RKO (cell line): ENCODE measurements around the gene TRMT2B.
"Not testable (repeated sequence)": the region's sequence is repeated elsewhere in the genome, so short reads cannot be mapped to it uniquely, and the experiment has no call there.

ENCODE experiments used
- DNase-seq: peaks from one replicate; pipeline ENCODE4 v3.0.0-alpha.2; 2016; ENCODE audit warnings: low spot score

TRMT2B gene, protein sequence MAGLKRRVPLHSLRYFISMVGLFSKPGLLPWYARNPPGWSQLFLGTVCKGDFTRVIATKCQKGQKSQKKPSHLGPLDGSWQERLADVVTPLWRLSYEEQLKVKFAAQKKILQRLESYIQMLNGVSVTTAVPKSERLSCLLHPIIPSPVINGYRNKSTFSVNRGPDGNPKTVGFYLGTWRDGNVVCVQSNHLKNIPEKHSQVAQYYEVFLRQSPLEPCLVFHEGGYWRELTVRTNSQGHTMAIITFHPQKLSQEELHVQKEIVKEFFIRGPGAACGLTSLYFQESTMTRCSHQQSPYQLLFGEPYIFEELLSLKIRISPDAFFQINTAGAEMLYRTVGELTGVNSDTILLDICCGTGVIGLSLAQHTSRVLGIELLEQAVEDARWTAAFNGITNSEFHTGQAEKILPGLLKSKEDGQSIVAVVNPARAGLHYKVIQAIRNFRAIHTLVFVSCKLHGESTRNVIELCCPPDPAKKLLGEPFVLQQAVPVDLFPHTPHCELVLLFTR

DNA sequence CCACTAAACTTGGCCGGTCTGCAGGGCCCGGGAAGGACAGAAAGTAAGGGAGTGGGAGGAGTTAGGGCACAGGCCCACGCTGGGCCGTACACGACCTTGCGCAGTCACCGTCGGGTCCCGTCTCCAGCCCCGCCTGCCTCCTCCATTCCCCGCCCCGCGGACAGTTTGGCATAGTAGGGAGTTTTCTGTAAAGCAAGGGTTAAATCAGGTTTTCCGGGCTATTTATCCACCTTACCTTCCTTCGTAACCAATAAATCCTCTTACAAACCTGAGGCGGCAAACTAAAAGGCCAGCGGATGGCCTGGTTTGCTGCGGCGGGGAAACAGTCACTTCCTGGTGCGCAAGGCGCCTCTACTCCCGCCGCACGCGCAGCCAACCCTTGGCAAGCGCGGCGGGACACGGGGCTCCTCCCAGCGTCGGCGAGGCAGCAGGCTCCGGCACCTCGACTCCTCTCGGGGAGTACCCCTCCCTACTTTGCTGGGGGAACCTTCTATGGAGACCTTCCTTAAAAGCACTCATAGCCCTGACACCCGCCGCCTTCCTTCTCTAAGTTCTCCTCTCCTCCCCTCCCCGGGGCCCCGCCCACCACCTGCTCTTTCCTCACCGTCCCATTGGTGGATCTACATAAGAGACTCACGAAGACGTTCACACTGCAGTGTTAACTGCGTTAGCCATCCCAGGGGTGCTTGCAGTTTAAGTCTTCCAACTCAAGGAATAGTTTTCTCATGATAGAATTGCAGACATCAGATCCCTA, at the start of gene TRMT2B:
TSS of gene TRMT2B (minus strand) at position 563 of the 754 bp plus-strand sequence. CDS start 9,822 bp downstream, outside the sequence.
- peak; percentile 82 for DNase-seq

DNA sequence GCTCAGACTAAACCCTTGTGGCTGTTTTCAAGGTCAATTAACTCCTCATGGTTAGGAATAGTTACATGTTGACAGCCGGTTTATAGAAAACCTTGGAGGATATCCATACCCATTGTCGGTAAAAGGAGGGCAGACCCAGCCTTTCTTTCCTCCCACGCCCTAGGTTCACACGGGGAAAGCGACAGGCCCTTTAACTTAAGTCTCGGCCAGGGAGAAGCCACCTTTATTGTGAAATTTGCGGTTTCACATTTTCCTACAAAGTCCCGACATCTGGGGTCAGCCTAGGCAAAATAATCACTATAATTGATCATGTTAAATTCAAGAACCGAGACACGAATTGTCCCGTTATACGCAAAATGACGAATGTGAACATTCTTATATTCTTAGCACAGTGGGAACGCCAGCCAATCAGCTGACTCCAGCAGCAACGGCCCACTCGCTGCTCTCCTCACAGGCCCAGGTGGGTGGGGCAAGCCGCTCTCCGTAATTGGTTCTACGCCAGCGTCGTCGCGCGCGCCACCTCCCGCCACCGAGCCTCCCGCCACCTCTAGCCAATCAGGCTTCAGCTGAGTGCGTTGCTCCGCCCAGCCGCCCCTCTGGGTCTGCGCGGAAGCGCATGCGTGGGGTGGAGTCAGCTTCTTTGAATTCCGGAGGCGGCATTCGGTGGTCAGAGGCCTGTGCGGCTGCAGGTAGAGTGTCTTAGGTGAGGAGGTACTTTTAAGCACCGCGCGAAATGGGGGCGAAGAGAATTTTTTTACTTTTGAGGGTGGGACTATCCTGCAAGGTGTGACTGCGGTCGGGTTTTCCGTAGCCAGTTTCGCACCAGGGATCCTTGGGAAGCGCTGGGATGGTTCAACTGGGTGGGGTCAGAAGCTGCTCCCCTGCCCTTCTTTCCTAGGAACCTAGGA, 45.9 kb upstream of the TRMT2B start, which contains the start of gene CENPI:
TSS of gene CENPI (plus strand) at position 659 of the 908 bp plus-strand sequence. CDS start 2,867 bp downstream, outside the sequence.
- peak; percentile 91 for DNase-seq

DNA sequence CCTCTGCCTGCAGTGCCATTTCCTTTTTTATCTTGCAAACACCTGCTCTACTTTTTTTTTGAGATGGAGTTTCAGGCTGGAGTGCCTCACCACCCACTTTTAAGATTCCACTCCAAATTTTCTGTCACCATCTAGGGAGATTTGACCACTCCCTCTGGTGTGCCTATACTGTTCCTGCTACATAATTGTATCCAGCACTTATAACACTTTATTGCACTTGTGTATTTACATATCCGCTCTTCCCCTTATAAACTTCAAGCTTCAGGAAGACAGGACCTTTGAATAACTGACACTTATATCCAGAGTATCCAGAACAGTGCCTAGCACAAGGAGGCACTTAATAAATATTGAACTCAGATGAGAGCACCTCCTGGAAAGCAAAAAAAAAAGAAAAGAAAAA, 39.9 kb upstream of the TRMT2B start:
- DNase-seq, result no peak

DNA sequence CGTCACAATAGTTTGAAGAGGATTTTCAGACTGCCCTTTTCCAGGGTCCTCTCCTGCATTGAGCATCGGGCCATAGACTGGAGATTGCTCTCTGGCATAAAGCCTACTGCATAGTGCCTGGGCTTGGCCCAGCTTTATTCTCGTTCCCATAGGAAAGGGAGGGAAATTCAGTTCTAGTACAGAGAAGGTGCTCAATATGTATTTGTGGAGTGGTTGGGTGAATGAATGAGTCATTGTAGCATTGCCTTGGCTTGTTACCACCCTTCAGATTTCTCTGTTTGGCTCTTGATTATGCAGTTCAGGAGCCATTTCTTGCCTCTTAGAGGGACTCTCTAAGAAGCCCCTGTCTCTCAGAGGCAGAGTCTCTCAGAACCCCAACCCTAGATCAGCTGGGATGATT, 29.3 kb upstream of the TRMT2B start:
- no peak for DNase-seq

DNA sequence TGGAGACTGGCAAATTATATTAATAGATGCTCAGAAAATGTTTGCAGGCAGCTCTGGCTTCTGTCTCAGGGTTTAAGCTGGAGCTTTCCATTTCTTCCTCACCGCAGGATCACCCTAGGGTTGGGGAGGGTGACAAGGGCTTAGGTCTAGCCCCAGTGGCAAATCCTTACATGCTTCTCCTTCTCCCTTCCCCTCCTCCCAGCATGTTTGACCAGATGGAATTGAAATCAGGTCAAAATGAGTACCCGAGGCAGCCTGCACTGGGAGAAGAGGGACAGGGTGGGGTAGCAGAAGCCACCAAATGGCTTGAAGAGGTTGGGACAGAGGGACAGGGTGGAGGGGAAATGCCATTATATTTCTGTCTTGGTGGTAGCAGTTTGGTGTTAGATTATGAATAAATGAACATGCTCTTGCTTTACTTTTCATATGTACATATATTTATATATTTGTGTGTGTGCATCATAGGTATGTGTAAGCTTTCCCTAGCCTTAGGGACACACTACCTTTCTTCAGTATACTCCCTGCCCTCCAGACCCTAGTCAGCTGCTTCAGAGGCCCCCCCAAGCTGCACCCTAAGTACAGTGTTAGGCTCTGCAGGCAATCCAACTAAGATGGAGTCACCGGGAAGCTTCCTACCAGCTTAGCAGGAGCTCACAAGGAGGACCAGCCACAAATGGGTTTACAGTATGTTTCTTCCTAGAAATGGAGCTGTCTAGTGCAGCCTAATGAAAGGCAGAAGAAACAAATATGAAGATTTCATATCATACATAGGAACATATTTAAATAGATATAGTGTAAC, 28.6 kb upstream of the TRMT2B start:
- DNase-seq, result no peak

DNA sequence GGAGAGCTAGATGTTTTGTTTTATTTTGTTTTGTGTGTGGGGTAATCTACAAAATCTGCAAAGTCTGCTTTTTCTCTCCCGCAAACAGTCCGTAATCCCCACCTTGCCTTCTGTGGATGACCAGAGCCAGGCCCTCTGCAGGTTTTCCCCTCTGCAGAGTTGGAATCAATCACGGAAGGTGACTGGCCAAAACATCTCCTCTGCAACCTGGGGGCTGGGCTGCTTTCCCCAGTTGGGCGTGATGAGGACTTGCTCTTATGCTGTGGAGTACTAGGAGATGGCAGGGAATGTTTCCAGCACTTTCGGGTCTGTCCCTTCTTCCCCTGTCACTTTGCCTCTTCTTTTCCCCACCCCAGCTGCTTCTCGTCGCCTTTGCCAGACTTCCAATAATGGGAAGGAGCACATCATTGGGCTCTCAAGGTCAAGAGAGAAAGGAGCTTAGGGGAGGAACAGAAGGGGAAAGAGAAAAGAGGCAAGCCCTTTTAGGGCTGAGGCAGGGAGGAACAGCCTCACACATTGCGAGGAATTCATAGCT, 27.9 kb upstream of the TRMT2B start:
- DNase-seq, result no peak

DNA sequence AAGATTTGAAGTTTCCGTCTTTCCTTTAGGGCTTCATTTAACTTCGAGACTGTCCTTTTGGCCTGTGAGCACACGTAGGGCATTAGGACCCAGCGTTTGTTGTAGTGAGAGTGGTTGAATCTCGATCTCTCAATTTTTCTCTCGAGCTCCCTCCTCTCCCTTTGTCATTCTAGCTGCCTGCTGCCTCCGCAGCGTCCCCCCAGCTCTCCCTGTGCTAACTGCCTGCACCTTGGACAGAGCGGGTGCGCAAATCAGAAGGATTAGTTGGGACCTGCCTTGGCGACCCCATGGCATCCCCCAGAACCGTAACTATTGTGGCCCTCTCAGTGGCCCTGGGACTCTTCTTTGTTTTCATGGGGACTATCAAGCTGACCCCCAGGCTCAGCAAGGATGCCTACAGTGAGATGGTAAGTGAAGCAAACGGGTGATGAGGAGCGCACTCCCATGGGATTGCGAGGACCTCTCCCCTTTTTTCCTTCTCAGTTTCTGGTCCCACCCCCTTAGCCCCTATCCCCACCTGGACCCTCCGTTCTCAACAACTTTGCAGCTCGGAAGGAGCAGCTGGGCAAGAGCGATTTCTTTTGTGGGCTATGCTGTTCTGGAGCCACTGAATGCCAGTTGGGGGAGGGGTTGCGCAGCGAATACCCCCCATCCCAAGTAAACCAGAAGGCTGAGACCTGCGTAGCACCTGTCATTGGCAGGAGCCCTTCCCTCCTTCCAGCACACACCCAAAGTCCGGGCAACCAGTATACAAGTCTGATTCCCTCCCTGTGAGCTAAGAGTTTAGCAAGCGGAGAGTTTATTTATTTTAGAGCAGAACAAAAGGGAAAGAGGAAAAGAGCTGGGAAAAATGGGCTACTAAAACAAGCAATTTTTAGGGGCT, 27.0 kb upstream of the TRMT2B start, which contains the start of gene TMEM35A:
TSS of gene TMEM35A (plus strand) at position 164 of the 883 bp plus-strand sequence. CDS start at position 288, 124 bp downstream.
- no peak for DNase-seq

DNA sequence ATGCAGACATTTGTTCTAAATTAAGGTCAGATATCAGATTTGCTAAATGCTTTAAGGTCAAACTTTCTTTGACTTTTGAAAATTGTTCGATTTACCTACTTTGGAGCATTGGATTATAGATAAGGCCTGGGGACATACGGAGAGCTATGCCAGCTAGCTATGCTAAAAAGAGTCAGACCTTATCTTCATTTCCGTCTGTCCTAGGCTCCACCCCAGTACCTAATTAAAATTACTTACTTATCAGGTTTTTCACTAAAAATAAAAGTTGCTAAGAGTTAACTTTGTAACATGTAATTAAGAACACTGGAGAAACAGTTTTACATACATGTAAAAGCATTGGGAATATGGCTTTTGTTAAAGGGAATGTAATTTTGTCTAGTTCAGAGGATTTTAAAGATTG, 19.7 kb upstream of the TRMT2B start:
- no peak for DNase-seq

DNA sequence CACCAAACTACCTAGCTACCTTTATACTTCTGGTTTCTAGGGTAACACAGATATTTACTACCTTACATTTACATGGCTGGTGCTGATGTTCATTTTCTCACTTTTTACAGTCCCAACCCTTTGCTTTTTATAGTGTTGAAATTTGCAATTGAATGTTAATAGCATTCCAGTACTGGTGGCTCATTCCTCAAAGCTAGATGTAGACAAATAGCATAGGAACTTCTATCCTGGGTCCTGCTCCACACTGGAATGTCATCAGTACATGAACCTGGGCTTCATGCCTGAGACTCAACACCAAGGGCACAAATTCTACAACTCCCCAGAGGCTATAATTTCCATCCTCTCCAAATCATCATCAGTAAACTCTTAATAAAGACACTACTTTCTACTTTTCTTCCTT, 10.3 kb upstream of the TRMT2B start:
- no peak for DNase-seq

DNA sequence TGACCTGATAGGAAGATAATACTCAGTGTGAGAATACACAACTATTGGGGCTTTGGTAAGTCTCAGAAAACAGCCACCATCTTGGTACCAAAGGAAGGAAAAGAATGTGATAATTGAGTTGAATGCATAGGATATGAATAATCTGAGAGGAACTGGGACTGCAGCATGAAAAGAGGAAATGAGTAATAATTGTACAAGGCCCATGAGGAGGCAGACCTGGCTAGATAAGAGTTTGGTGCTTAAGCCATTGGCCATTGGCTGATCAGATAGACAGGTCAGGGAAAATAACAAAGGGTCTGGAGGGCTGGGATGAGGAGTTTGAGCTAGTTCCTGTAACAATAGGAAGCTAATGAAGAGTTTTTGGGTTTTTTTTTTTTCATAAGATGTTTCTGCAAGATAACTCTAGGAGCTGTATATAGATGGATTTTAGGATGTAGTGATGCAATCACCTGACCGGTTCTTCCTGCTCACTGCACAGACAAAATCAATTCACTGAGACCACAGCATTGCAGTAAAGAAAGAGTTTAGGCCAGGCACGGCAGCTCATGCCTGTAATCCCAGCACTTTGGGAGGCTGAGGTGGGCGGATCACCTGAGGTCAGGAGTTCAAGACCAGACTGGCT, 5.3 kb upstream of the TRMT2B start:
- peak; percentile 85 for DNase-seq

DNA sequence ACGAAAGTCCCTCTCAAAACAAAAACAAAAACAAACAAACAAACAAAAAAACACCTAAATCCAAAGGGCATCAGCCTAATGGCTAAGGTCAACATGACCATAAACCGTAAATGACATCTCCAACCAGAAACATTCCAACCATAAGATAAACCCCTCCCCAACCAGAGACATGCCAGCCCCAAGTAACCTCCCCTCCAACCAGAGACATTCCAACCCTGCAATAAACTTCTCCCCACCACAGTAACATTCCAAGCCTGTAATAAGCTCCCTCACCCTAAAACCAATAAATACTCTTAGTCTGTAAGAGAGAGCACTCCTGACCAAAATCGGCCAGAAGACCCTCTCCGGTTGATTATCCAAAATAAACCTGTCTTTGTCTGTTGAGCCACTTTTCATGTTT, 4.6 kb upstream of the TRMT2B start:
- DNase-seq, result not testable (repeated sequence)

DNA sequence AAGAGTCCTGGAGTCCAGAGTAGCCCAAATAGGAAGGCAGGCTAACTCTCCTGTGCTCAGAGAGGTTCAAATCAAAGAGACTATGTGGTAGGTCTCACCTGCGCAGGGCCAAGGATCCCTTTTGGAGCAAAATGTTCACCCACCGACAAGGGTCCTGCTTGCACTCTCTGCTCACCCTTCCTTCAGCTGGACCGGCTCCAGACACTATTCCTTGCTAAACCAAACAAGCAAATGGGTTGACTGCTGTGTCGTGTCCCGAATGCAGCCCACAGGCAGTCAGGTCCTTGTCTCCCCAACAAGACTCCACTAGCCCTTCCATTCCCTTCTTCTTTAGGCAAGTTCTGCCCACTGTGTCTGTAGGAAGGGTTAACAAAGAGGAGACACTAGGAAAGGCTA, 760 bp downstream of the TRMT2B start:
- no peak for DNase-seq

DNA sequence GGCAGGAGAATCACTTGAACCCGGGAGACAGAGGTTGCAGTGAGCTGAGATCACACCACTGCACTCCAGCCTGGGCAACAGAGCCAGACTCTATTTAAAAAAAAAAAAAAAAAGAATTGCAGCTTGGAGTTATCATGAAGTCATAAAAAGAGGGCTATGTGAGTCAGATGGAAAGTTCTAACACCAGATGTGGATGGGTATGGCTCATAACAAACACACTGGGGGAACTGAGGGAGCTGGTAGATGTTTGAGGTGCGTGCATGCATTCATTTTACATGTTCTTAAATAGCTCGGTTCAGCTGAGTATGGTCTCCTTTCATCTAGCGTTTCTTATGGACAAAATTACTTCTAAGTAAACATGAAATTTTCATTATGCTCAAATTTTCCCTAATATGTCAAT, 11.7 kb downstream of the TRMT2B start:
- no peak for DNase-seq

DNA sequence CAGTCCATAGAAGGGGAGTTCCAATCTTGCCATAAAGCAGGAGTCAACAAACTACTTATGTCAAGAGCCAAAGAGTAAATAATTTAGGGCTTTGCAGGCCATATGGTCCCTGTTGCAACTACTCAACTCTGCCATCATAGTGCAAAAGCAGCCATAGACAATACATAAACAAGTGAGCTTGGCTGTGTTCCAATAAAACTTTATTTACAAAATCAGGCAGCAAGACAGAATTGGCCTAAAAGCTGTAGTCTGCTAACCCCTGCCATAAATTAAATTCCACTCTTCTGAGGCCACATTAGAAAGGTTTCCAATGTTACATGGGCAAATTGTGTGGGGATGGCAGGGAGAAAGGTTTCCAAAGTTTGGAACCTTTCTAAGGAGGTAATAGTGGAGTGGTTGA, 14.7 kb downstream of the TRMT2B start:
- no peak for DNase-seq

DNA sequence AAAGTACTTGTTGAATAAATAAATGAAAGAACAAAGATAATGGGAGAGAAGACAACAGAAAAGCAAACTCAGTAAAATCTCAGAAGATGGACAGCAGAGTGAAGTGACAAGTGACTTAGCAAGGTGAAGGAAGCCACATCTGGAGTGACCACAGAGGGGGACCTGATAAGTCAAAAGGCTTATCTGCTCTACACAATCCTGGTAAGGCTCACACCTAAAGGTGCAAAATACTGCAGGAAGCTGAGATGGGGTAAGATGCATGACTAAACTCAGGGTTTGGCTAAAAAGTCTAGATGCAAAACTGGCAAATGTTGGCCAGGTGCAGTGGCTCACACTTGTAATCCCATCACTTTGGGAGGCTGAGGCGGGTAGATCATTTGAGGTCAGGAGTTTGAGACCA, 22.2 kb downstream of the TRMT2B start:
- no peak for DNase-seq

DNA sequence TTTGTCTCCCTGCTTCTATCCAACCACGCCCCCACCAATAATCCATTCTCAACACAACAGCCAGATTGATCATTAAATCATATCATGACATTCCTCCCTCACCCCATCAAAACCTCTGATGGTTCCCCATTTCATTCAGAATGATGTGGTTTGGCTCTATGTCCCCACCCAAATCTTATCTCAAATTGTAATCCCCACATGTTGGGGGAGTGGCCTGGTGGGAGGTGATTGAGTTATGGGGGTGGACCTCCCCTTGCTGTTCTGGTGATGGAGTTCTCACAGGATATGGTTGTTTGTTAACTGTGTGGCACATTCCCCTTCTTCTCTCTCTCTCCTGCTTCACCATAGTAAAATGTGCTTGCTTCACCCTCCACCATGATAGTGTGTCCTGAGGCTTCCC, 23.3 kb downstream of the TRMT2B start:
- no peak for DNase-seq

DNA sequence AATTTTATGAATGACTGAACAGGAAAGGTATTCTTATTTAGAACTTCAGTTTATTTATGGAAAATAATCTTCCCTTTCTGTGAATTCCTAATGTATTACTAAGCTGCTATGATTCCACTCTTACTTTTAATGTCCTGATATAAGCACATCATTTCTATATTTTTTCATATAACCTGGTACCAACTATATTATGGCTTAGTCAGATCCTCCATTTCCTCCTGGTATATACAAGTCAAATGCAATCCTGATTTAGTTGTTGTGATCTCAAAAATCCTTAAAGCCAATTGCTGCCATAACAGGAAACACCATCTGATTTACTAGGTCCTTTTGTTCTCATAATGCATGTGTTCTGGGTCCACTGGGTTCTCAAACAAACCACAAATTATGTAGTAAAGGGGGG, 26.8 kb downstream of the TRMT2B start:
- no peak for DNase-seq

DNA sequence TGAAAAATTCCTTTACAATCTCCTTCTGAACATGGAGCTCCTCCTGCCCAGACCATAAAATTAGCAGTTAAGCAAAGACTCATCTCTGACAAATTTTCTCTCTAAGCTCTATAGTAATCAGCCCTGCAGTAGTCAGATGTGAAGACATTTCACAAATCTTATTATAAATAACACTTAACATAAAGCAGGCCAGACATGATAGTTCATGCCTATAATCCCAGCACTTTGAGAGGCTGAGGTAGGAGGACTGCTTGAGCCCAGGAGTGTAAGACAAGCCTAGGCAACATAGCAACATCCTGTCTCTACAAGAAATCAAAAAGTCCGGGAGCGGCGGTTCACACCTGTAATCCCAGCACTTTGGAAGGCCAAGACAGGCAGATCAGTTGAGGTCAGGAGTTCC, 29.9 kb downstream of the TRMT2B start:
- DNase-seq, result no peak

DNA sequence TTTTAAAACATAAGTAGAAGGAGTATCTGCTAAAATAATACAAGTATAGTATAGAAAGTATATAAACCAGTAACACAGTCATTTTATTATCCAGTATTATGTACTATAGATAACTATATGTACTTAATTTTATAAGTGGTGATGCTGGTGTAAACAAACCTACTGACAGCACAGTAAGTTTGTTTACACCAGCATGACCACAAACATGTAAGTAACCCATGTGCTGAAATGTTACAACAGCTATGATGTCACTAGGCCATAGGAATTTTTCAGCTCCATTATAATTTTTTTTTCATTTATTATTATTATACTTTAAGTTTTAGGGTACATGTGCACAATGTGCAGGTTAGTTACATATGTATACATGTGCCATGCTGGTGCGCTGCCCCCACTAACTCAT, 39.9 kb downstream of the TRMT2B start:
- DNase-seq, result not testable (repeated sequence)
